ENCODE results near the gene UST.

- no peak for TF ChIP-seq CTCF (IDR thresholded peaks at IDR 0.05)
- no peak for TF ChIP-seq EZH2 (IDR thresholded peaks at IDR 0.05; ENCODE audit: borderline replicate concordance, insufficient read depth, low read depth, low read length, poor library complexity, severe bottlenecking)
Measured at GRCh38 chr6:148855744-148856143, 108.9 kb downstream of the UST start.
